ENCODE results near the gene CCDC120.
A peak's percentile ranks its signal among the peaks of the same experiment; 100 is the strongest.

The CCDC120 gene

DNA sequence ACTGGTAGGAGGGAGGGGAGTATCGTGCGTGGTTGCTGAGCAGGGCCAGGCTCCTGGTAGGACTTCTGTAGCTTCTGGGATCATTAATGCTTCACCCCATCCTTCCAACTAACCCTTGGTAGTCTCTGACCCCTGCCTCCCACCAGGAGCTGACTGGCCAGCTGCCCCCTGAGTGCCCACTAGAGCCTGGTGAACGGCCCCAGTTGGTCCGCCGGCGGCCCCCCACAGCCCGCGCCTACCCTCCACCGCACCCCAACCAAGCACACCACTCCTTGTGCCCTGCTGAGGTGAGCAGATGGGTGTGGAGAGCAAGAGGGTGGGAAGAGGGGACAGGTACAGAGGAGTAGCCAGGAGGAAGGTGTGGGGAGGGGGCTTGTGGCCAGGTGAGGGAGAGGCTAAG is 4.9 kb downstream of the CCDC120 start:
- no peak for DNase-seq (ENCODE audit: low spot score)

DNA sequence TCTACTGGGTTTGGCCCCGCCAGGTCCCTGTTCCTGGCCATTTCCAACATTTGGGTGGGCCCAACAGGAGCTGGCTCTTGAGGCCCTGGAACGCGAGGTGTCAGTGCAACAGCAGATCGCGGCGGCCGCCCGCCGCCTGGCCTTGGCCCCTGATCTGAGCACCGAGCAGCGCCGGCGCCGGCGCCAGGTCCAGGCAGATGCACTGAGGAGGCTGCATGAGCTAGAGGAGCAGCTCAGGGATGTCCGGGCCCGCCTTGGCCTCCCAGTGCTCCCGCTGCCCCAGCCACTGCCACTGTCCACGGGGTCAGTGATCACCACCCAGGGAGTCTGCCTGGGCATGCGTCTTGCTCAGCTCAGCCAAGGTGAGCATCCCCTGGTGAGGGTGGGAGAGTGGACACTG is 5.5 kb downstream of the CCDC120 start:
- no peak for DNase-seq (ENCODE audit: low spot score)

DNA sequence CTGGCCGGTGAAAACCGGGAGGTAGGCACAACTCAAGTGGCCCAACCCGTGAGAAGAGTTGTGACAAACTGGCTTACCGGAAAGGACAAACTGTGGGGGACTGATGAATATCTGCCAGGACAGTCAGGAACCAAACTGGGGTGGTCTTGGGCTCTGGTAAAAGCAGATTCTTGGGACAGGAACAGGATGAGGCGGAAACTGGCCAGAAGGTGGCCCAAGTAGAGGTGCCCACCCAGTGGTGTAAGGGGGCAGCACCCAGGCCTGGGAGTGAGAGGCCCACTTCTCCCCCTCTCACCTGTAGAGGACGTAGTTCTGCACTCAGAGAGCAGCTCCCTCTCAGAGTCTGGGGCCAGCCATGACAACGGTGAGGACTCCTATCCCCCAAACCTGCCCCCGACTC is 5.9 kb downstream of the CCDC120 start:
- DNase-seq (ENCODE audit: low spot score), result no peak

DNA sequence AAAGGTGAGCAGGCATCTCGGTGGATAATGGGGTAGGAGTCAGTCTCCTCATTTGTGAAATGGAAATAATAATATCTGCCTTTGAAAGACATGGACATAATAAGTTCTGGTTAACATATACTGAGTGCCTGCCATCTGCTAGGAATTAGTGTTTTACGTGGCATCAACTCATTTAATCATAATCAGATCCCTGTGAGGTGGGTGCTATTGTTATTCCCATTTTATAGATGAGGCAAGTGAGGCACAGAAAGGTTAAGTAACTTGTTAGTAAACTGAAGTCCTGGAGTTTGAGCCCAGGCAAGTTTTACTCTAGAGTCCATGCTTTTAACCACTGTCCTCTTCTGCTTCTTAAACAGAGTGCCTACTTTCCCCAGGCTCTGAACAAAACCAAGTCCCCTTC is 7.5 kb downstream of the CCDC120 start:
- no peak for DNase-seq (ENCODE audit: low spot score)

DNA sequence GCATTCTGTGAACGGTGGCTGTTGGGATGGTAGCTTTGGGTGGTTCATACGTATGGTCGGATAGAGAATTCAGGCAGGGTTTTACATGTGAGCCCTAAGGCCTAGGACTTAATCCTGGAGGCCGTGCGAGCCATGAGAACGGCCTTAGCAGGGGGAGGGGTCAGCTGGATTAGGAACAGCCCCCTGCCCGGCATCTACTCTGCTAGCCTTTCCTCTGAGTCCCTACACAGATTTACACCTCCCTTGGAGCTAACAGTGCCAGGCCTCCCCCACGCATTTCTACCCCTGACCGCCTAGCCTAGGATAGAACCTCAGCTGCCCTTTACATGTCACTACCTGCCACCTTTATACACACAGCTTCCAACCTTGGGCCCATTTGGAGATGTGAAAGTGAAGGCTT is 7.9 kb downstream of the CCDC120 start:
- no peak for DNase-seq (ENCODE audit: low spot score)

DNA sequence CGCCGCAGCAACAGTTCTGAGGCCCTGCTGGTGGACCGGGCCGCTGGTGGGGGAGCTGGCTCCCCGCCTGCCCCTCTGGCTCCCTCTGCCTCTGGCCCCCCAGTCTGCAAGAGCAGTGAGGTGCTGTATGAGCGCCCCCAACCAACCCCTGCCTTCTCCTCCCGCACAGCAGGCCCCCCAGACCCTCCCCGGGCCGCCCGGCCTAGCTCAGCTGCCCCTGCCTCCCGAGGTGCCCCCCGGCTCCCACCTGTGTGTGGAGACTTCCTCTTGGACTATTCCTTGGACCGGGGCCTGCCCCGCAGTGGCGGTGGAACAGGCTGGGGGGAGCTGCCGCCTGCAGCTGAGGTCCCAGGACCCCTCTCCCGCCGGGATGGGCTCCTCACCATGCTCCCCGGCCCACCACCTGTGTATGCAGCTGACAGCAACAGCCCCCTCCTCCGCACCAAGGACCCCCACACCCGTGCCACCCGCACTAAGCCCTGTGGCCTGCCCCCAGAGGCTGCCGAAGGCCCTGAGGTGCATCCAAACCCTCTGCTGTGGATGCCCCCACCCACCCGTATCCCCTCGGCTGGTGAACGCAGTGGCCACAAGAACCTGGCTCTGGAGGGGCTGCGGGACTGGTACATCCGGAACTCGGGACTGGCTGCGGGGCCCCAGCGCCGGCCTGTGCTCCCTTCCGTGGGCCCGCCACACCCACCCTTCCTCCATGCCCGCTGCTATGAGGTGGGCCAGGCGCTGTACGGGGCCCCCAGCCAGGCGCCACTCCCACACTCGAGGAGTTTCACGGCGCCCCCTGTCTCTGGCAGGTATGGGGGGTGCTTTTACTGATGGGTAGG is 8.7 kb downstream of the CCDC120 start:
- DNase-seq (ENCODE audit: low spot score), result no peak

DNA sequence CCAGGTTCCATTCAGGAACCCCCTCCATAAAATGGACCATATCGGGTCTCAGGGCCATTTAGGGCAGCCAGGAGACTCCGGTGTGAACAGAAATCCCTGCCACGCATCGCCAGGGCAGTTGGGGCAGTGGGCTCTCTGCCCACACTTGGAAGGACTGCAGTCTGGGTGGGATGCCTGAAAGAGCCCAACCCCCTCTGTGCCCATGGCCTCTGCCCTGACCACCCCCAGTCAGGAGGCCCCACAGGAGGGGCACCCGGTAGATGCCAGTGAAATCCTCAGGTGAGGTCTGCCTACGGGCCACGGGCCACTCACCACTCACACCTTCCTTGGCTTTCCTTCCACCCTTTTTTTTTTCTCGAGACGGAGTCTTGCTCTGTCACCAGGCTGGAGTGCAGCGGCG is 10.2 kb downstream of the CCDC120 start:
- DNase-seq (ENCODE audit: low spot score), result no peak

DNA sequence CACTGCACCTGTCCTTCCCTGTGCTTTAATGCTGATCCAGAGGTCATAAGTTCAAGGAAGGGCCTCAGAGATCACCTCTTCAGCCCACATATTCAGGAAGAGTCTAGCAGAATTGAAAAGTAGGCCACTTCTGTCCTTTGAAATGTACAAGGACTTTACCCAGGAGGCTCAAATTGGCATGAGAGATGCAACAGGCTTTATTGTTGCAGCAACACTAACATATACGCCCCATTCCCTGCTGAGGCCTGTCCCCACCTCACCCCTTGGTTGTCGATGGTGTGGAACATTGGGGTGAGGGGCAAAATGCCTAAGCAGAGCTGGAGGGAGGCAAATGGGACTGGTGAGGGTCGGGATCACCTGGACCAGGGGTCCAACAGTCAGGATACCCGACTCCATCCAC is 12.2 kb downstream of the CCDC120 start:
- DNase-seq (ENCODE audit: low spot score), result no peak

DNA sequence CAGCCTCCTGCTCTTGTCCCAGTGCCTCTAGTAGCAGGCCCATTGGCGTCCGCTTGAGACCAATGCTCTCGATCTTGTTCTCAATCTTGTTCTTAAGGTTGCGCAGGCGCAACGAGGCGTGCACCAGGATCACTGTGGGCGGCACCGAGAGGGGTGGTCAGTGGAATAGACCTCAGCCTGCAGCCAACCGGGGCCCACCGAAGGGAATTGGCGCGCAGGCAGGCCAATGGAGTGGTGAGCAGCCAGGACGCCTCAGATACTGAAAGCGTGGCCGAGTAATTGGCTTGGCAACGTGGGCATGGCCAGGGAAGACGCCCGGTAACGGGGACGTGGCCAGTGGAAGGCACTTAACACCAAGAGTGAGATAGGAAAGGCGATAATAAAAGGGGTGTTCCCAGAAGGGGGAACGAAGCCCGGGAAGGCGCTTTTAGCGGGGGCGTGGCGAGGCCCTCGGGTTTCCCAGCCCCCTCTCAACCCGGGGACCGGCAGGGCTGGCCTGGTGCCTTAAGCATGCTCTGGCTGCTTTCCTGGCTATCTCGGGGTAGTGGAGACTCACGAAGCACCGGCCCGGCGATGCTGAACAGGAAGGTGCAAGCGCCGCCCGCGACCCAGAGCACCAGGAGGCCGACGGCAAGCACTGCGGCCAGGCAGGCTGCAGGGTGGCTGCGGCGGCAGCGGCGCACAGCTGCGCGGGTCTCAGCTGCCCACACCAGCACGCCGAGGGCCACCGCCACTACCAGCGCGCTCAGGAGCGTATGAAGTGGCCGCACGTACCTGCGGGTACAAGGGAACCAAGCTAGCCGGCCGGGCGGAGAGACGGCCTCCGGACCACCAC is 13.3 kb downstream of the CCDC120 start:
- peak; percentile 66 for DNase-seq (ENCODE audit: low spot score)

DNA sequence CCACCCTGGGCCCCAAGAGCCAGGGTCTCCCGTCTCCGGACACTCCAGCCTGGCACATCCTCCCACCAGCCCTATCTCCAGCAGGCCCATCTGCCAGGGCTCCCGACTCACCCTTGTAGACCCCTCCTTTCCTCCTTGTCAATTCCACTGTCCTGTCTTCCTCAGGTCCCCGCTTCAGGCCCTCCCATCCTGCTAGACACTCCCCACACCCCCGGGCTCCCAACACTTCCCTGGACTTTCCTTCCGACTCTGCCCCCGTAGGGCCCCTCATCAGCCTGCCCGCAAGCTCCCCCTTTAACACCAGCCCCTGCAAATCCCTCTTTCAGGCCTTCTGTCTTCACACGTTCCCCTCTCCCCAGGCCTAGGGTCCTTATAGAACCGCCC is 13.9 kb downstream of the CCDC120 start:
- DNase-seq (ENCODE audit: low spot score), result no peak

DNA sequence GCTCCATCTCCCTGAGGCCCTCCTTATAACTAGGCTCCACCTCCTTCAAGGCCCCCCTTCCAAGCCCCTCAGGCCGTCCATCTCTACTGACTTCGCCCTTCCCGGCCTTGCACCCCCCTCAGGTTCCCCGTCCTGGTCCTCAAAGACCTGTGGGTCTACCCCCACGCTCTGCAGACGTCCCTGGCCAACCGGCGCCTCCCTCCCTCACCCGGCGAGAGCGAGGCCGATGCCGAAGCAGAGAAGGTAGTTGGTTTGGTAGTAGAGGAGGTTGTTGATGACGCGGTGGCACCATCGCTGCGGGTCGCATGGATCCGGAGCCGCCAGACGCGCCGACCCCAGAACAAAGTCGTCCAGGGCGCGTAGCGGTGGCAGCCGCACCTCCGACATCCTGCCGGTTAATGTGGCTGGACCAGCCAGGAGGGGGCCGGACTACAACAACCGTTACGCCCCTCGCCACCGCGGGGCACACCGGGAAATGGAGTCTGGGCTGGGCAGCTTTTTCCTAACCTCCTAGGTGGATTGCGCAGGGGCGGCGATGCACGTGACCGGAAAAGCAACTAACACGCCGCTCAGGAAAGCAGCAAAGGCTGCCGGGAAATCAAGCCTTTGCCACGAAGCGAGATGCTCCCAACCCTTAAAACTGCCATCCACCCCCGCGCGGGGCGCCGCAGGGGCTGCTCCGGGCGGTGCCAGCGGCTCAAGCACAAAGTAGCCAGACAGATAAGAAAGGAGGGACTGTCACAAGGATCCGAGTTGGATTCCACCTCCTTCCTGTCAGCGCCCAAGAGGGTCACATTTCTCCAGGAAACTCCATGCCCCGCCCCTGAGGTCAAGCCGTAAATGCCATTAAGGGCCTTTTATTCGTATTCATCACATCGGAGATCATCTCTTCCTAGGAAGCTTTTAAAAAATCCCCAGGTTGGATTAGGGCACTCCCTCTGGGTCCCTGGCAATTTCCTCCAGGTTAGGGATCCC is 15.1 kb downstream of the CCDC120 start, which contains the start of gene PRAF2:
TSS of gene PRAF2 (minus strand) at position 402 of the 975 bp plus-strand sequence. CDS start at position 387, 15 bp downstream.
- peak; percentile 94 for DNase-seq (ENCODE audit: low spot score)

DNA sequence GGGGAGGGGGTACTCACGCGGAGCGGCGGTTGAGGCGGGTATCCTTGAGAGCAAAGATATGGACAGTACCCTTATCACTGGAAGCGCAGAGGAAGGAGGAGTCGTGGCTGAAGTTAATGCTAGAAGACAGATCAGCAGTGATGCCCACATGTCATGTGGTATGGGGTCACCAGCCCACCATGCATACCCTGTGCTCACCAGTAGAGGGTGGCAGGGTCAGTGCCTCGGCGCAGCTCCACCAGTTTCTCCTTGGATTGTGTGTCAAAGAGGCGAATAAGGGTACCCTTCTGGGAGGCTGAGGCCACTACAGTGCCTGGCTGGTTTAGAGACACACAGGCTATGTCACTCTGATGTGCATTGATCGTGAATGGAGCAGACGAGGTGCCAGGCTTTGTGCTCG is 16.5 kb downstream of the CCDC120 start:
- no peak for DNase-seq (ENCODE audit: low spot score)

DNA sequence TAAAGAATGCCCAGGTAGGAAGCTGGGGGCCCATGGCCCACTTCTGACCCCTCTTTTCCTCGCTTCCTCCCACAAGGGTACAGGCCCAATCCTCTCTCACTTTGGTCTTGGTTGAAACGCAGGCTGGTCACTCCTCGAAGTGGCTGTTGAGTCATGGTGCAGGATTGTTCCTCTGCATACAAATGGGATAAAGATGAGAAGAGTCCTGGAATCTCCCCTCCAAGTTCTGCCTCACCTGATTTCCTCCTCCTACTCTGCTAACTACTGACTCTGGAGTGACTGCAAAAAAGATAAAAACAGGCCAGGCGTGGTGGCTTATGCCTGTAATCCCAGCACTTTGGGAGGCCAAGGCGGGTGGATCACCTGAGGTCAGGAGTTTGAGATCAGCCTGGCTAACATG is 19.1 kb downstream of the CCDC120 start:
- DNase-seq (ENCODE audit: low spot score), result no peak

DNA sequence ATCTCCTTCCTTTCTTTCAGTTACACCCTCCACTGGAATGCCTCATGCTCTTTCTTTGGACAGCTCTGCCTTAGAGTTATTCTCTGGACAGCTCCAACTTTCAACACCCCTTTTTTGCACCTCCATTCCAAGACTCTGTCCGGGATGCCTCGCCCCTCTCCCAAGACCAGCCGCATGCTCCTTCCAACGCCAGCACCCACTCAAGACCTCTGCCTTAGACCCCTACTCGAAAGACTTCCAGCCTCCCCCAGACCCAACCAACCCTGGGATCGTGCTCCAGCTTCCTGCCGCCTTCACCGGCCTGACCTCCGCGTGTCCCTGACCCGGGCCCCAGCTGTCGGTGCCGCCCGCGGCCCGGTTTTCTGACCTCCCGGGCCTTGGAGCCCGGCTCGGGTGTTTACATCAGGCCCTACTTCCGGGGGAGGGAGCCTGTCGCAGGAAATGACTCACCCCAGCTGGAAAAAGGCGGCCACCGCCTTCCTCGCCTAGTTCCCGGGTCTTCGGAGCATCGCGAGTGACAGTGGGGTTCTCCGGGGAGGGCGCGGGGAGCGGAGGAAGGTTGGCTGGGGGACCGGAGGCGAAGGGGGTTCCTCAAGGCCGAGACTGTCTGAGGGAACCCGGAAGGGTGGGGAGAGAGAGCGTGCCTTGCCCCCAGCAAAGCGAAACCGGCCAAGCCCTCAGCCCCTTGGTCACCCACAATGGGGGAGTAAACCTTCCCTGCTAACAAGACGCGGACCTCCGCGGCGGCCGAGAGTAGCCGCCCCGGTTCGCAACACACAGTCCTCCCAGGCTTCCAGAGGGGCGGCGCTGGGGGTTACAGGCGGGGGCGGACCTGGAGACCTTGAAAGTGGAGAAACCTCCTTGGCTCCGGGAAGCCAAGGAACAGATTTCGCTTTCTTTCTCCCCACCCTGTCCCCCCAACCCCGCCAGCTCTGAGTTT is 21.0 kb downstream of the CCDC120 start, which contains the start of gene WDR45:
TSS of gene WDR45 (minus strand) at position 399 of the 940 bp plus-strand sequence. CDS start 1,792 bp downstream, outside the sequence.
- peak; percentile 73 for DNase-seq (ENCODE audit: low spot score)

DNA sequence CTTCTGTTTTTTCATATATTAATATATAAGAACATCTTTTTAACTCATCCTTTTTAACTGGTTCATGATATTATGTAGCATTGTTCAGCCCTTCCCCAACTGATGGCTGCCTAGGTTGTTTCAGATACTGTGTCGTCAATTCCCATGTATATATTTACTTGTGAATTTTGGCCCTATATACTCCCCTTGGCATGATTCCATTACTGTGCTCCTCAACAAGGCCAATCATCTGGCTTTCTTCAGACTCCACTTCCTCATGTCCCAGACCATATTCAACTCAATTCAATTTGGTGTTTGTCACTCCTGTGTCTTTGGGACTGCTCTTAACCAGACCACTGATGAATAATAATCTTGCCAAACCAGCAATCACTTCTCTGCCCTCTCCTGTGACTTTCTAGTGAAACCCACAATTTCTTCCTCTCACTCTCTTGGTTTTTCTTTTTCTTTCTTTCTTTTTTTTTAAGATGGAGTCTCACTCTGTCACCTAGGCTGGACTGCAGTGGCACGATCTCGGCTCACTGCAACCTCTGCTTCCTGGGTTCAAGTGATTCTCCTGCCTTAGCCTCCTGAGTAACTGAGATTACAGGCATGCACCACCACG is 23.6 kb downstream of the CCDC120 start:
- no peak for DNase-seq (ENCODE audit: low spot score)

DNA sequence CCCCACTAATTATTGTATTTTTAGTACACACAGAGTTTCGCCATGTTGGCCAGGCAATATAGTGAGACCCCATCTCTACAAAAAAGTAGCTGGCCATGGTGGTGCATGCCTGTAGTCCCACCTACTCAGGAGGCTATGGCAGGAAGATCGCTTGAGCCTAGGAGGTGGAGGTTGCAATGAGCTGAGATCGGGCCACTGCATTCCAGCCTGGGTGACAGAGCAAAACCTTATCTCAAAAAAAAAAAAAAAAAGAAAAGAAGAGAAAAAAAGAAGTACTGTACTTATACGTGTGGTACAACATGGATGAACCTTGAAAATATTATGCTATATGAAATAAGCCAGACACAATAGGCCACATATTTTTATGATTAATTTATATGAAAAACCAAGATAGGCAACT is 30.8 kb downstream of the CCDC120 start:
- no peak for DNase-seq (ENCODE audit: low spot score)

DNA sequence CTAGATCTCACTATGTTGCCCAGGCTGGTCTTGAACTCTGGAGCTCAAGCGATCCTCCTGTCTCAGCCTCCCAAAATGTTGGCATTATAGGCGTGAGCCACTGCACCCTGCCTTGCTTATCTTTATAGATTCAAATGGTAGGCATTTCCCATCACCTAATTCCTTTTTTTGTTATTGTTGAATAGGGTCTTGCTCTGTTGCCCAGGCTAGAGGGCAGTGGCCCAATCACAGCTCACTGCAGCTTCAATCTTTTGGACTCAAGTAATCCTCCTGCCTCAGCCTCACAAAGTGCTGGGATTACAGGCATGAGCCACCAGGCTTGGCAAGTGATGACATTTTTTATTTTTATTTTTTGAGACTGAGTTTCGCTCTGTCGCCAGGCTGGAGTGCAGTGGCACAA is 37.6 kb downstream of the CCDC120 start:
- no peak for DNase-seq (ENCODE audit: low spot score)

DNA sequence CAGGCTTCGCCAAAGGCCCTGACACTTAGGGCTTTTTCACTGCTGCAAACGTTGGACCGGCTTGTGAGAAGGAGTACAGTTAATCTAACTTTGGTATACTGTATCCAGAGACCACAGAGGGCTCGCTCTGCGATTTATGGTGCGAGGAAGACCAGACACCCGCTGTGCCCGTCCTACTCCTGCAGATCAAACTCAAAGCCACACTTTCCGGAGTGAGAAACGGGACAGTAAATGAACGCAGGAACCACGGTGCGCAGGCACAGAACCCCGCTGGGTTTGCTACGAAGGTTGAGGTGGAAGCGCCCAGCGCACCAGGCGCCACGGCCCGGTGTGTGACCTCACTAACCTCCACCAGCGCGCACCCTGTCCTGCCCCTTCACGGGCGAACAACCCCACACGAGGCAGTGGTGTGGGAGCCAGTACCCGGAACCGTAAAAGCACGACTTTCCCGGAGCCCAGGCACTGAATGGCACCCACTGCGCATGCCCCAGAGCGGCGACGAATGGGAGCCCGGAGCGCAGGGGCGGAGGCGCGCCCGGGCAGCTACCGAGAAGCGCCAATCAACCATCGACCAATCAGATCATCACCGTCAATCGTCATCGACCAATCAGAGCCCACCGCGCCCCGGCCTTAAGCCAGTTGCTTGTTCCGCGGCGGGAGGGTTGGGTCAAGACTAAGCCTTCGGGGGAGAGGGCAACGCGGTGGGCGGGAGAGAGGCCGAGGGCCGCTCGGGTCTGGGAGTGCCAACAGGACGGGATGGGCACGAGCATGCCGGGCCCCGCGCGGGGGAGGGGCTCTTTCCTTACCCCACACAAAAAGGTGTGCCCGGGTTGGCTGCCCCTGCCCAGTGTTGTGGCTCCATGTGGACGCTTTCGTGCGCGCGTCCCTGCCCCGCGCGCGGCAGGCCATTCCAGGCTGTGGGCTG is 42.2 kb downstream of the CCDC120 start:
- DNase-seq (ENCODE audit: low spot score), result peak; percentile 94

DNA sequence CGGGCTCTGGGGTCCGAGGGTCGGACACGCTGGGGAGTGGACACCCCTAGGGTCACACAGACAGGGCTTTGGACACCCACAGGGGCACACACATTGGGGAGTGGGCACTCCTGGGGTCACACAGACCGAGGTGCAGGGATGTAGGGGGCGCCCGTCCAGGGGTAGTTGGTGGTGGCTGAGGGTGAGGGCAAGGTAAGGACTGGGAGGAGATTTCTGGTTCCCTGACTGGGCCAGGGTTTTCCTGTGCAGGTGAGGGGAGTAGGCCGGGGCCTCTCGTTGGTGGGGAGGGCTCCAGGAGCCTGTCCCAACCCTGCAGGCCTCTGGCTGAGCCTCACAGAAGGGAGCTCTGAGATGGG is 42.8 kb downstream of the CCDC120 start:
- DNase-seq (ENCODE audit: low spot score), result no peak

All from Ammon's horn (tissue), 1 donor.